GM12864 (cell line): ENCODE results near the gene MPND.

ENCODE experiments used
- DNase-seq: peaks from one replicate; pipeline ENCODE4 v3.0.0-alpha.2; 2011; ENCODE audit warnings: low read depth
- H3K4me3 ChIP-seq: 2 replicates; pipeline ENCODE4 v1.5.1; 2011; ENCODE audit warnings: mild to moderate bottlenecking, low read depth, low read length, control low read depth
- TF ChIP-seq, protein P1 (sequence below): IDR thresholded peaks from 2 replicates; pipeline ENCODE4 v1.5.1; 2011; ENCODE audit warnings: low read depth, mild to moderate bottlenecking, moderate library complexity, low read length, control low read depth, inconsistent platforms; ENCODE audit errors: missing control alignments

Gene MPND

DNA sequence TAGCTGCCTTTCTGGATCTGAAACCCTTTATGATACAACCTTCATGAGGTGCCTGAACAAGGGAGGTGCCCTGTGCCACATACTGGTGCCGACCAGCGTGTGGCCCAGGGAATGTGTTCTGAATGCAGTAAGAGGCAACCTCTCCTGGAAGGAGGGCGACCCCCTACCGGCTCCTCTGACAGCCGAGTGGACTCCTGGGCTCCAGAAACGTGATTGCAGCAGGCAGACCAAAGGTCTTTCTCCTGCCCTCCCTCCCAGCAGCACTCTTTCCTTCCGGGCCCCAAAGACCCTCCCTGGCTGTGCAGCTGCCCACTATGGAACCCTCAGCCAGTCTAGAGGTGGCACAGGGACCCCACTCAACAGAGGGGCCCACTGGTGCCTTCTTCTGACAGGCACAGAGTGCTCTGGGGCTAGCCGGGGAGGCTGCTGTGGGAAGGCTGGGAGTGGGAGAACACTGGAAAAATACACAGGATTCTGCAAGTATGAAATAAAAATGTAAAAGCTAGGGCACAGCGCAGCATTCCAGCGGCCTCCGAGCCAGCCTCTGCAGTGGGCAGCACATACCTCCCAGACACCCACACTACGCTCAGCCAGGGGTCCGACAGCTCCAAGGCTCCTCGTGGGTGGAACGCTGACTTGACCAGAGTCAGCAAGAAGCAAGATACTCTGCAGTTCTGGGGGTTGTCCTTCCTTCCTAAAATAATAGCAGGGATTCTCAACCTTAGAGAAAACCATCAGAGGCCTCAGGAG lies 42.1 kb downstream of the MPND start:
- DNase-seq: no peak
- TF ChIP-seq, protein P1, sequence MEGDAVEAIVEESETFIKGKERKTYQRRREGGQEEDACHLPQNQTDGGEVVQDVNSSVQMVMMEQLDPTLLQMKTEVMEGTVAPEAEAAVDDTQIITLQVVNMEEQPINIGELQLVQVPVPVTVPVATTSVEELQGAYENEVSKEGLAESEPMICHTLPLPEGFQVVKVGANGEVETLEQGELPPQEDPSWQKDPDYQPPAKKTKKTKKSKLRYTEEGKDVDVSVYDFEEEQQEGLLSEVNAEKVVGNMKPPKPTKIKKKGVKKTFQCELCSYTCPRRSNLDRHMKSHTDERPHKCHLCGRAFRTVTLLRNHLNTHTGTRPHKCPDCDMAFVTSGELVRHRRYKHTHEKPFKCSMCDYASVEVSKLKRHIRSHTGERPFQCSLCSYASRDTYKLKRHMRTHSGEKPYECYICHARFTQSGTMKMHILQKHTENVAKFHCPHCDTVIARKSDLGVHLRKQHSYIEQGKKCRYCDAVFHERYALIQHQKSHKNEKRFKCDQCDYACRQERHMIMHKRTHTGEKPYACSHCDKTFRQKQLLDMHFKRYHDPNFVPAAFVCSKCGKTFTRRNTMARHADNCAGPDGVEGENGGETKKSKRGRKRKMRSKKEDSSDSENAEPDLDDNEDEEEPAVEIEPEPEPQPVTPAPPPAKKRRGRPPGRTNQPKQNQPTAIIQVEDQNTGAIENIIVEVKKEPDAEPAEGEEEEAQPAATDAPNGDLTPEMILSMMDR: no peak
- H3K4me3 ChIP-seq: no peak overlapping the region

DNA sequence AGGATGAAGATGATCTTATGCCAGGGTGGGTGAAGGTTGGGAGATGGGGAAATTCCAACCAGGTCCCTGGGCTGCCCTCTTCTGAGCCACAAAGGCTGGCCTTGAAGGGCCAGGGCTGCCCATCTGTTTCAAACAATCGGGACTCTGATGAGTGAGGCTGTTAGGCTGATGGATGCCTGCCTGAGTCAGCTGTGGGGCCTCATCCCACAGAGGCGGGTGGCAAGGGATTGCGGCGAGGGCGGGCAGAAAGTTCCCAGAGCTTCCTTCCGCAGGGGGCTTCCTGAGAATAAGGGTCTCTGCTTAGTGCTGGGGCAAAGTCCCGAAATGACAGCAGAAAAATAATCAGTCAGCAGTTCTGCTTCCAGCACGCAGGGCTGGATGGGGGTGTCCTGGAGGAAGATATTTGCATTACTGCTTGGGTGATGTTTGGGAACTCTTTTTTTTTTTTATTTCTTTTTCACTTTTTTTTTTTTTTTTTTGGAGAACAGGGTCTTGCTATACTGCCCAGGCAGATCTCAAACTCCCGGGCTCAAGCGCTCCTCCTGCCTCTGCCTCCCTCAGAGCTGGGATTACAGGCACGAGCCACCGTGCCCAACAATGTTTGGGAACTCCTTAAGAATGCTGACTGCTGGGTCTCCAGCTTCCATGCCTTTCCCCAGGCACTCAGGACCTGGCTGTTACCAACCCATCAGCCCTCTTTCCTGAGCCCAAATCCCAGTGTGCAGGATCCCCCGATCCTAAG lies 42.9 kb downstream of the MPND start:
- no peak for DNase-seq
- TF ChIP-seq, protein P1: no peak

DNA sequence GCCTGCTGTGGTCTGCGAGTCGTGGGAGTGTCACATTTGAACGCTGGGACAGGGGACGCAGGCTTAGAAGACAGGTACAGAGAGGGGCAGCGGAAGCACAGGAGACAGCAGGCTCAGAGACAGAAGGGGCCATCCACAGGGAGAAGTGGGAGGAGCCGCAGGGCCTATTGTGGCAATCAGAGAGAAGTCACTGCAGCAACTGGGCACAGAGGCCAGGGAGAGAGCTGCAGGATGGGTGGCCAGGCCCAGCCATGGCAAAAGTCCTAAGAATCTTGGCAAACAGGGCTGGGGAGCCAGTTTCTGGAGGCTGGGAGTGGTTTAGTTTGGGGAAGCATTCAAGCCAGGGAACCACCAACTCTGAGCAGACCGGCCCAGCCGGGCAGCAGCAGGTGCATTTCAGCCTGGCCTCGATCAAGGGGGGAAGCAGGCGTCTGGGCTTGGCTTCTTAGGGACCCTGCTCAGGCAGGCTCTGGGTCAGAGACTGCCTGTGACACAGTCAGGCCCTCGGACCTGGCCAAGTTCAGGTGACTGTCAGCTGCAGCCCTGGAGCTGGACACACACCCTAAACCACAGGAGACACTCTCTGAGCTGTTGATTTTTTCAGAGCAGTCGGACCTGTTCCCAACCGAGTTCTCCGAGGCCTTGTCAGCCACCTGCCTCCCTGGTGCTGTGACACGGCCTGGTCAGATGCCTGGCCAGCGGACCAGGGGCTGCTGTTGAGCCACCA lies 45.1 kb downstream of the MPND start:
- H3K4me3 ChIP-seq: no peak overlapping the region
- TF ChIP-seq, protein P1: no peak
- no peak for DNase-seq

More for the DNA sequence above, 42.9 kb downstream of the MPND start:
- no peak overlapping the region for H3K4me3 ChIP-seq

DNA sequence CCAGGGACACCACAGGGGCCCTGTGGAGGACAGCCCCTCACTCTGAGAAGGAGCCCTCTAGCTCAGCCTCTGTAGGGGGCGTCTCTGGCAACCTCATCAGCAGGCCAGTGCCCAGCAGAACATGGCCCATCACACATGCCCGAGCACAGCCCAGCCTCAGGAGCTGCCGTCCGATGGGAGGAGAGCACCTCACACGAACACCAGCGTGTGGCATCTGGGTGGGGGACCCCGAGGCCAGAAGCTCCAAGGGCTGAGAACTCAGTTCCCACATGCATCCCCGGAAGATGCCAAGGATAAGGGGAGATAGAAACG lies 45.7 kb downstream of the MPND start:
- no peak for DNase-seq
- TF ChIP-seq, protein P1: no peak
- no peak overlapping the region for H3K4me3 ChIP-seq

DNA sequence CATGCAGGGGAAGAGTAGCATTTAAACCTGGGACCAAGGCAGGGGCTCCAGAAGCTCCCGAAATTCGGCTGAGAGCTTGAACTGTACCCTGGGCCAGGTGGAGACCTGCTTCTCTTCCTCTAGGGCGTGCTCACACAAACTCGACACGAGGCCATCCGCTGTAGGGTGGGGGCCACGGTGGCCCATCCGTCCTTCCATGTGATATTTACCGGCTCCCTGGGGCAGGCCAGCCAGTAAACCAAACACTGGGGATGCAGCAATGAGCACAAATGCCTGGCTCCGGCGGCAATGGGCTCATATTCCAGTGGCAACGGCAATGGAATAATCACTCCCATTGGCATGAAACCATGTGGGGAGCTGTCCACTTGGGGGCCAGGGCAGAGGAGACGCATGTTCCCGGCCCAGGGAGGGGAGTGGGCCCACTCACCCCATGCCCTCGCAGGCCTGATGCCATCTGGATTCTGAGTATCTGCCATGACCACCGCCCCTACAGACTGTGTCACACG lies 46.2 kb downstream of the MPND start:
- no peak for DNase-seq
- TF ChIP-seq, protein P1: no peak
- H3K4me3 ChIP-seq: no peak overlapping the region

DNA sequence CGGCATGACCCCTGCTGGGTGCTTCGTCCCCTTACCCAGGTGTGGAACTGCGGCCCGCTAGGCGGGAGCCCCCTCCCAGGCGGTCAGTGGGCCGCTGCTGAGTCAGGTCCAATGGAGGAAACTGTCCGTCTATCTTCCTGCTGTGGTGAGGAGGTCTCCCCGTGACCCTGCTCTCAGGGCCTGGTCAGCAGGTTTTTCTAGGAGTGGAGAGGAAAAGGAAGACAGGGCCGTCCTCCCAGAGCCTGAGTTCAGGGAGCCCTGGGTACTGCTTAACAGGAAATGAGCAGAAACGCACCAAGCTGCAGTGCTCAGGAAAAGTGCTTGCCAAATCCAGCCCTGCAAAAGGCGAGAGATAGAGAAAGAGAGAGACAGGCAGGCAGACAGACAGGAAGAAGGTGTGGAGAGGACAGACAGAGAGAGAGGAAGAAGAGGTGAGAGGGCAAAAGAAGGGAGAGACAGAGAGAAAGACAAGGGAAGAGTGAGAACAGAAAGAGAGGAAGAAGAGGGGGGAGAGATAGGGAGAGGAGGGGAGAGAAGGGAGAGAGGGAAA lies 46.7 kb downstream of the MPND start:
- no peak for DNase-seq

More for the DNA sequence above, 46.7 kb downstream of the MPND start:
- TF ChIP-seq, protein P1: no peak
- no peak overlapping the region for H3K4me3 ChIP-seq
